Measurements from ENCODE around the gene PLA2G1B.

The PLA2G1B gene

DNA sequence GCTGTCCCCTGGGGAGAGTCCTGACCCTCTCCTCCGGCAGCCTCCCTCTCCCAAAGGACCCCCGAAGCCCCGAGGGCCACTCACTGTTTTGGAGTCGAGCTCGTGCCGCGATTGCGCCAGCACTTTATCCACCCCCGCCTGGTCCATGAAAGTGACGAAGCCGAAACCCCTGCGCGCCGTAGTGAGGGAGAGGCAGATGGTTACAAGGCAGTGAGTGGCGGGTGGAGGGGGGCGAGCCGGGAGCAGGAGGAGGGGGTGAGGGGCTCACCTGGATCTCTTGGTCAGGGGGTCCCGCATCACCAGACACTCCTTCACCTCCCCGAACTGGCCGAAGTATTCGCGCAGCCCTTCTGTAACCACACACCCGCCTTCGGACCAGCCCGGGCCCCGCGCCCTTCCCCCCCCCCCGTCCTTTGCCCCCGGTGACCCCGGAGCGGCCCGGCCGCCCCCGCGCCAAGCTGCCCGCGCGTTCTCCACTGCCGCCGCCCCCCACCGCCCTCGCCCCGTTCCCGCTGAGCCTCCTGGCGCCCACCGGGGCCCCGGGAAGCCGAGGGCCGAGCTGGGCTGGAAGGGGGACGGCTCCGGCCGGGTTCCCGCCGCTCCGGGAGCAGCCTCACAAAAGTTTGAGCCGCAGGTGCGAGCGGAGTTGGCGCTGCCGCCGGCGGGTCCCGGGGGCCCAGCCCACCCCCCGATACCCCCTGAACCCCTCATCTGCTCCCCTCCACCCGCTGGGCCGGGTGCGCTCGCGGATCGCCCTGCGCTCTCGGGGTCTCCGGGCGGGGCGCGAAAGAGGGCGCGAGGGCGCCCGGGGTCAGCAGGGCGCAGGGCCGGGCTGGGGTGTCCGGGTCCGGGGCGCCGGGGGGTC is 40.6 kb upstream of the PLA2G1B start:
- H3K4me1 ChIP-seq (ENCODE audit: low read depth, poor library complexity, severe bottlenecking), result no peaks in the 10 kb centered on the region
- peaks cover 28% of the 10 kb centered on the region for H3K27me3 ChIP-seq (ENCODE audit: insufficient read depth, low read depth)
- TF ChIP-seq, protein P1, sequence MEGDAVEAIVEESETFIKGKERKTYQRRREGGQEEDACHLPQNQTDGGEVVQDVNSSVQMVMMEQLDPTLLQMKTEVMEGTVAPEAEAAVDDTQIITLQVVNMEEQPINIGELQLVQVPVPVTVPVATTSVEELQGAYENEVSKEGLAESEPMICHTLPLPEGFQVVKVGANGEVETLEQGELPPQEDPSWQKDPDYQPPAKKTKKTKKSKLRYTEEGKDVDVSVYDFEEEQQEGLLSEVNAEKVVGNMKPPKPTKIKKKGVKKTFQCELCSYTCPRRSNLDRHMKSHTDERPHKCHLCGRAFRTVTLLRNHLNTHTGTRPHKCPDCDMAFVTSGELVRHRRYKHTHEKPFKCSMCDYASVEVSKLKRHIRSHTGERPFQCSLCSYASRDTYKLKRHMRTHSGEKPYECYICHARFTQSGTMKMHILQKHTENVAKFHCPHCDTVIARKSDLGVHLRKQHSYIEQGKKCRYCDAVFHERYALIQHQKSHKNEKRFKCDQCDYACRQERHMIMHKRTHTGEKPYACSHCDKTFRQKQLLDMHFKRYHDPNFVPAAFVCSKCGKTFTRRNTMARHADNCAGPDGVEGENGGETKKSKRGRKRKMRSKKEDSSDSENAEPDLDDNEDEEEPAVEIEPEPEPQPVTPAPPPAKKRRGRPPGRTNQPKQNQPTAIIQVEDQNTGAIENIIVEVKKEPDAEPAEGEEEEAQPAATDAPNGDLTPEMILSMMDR (conservative IDR thresholded peaks at IDR 0.05; ENCODE audit: low read depth, low read length), result no peak
- H2AFZ ChIP-seq (ENCODE audit: low read depth), result no peak overlapping the region
- no peaks in the 10 kb centered on the region for H4K20me1 ChIP-seq (ENCODE audit: insufficient read depth)
- no peak overlapping the region for H3K27ac ChIP-seq
- H3K9ac ChIP-seq, result no peak overlapping the region
- H3K79me2 ChIP-seq (ENCODE audit: insufficient read depth, low read depth), result no peaks in the 10 kb centered on the region
- H3K4me3 ChIP-seq (IDR thresholded peaks at IDR 0.05; ENCODE audit: insufficient read depth, low read depth, low read length), result no peak overlapping the region
- H3K4me2 ChIP-seq, result no peak overlapping the region
- H3K36me3 ChIP-seq (ENCODE audit: insufficient read depth), result no peaks in the 10 kb centered on the region

DNA sequence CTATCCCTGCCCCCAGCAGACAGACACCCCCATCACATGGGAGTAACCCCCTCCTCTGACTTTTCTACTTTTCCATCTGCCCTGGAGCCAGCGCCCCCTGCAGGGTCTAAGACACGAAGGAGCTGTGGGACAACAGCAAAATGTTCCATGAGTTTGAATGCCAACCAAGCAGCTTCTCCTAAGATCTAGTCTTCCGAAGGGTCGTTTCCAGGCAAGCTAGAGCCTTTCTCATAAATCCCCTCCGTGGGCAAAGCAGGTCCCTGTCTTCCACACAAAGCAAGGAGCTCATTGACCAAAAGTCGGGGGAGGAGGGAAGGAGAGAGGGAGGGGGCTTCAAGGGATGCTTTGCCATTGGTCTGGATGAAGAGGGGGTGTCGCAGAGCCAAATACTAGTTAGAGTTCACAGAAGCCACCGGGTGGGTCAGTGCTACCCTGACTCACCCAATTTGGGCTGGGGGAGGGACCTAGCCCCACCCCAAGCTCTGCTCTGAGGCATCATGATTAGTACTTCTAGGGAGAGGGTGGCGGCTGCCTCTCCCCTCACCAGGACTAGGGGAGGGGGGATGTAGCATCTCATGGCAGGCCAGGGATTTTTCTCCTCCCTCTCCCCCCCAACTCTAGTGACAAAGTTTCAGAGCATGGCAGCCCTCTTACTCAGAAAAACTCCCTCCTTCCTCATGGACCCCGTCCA is 39.8 kb upstream of the PLA2G1B start:
- H3K79me2 ChIP-seq (ENCODE audit: insufficient read depth, low read depth), result no peaks in the 10 kb centered on the region
- H3K27ac ChIP-seq, result no peak overlapping the region
- TF ChIP-seq, protein P1 (conservative IDR thresholded peaks at IDR 0.05; ENCODE audit: low read depth, low read length), result peak; percentile 35
- peaks cover 28% of the 10 kb centered on the region for H3K27me3 ChIP-seq (ENCODE audit: insufficient read depth, low read depth)
- no peak overlapping the region for H2AFZ ChIP-seq (ENCODE audit: low read depth)
- no peak overlapping the region for H3K4me2 ChIP-seq
- H3K4me1 ChIP-seq (ENCODE audit: low read depth, poor library complexity, severe bottlenecking), result no peaks in the 10 kb centered on the region
- H4K20me1 ChIP-seq (ENCODE audit: insufficient read depth), result no peaks in the 10 kb centered on the region
- H3K9ac ChIP-seq, result no peak overlapping the region
- H3K36me3 ChIP-seq (ENCODE audit: insufficient read depth), result no peaks in the 10 kb centered on the region
- no peak overlapping the region for H3K4me3 ChIP-seq (IDR thresholded peaks at IDR 0.05; ENCODE audit: insufficient read depth, low read depth, low read length)

DNA sequence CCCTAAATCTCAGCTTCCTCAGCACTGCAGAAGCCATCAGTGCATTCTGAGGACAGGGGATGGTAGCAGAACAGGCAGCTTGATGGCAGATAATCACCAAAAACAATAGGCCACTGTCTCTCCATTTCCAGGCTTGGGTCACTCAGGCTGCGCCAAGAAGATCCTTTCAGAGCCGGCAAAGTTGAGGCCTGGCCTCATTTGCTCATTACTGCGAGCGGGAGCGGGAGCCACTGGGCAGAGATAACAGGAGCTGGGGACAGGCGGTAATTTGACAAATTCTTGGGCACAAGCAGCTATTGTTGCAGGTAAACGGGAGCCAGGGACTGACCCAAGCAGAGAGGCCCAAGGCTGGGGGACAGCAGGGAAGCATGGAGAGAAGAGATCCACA is 39.3 kb upstream of the PLA2G1B start:
- no peak overlapping the region for H3K4me2 ChIP-seq
- H3K36me3 ChIP-seq (ENCODE audit: insufficient read depth), result no peaks in the 10 kb centered on the region
- no peak overlapping the region for H2AFZ ChIP-seq (ENCODE audit: low read depth)
- H3K27me3 ChIP-seq (ENCODE audit: insufficient read depth, low read depth), result peaks cover 25% of the 10 kb centered on the region
- no peak overlapping the region for H3K4me3 ChIP-seq (IDR thresholded peaks at IDR 0.05; ENCODE audit: insufficient read depth, low read depth, low read length)
- H3K79me2 ChIP-seq (ENCODE audit: insufficient read depth, low read depth), result no peaks in the 10 kb centered on the region
- no peaks in the 10 kb centered on the region for H3K4me1 ChIP-seq (ENCODE audit: low read depth, poor library complexity, severe bottlenecking)
- no peak overlapping the region for H3K9ac ChIP-seq
- TF ChIP-seq, protein P1 (conservative IDR thresholded peaks at IDR 0.05; ENCODE audit: low read depth, low read length), result no peak
- no peak overlapping the region for H3K27ac ChIP-seq
- H4K20me1 ChIP-seq (ENCODE audit: insufficient read depth), result no peaks in the 10 kb centered on the region

DNA sequence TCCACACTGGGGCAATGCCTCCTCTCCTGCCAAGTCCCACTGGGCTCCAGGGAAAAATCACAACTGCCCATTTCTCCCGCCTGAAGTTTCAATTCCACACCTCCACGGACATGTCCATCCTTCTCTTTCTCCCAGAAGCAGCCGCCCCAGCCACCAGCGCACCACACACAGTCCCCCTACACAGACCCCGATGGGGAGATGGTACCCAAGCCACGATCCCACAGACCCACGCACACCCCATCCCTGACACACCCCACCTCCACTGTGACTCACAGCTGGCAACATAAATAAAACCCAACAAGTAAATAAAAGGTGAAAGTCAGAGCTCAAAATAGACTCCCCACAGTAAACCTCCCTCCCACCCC is 38.7 kb upstream of the PLA2G1B start:
- Histone ChIP-seq H3K9ac (no peak overlapping the region), H4K20me1 (ENCODE audit: insufficient read depth) (no peaks in the 10 kb centered on the region), H3K36me3 (ENCODE audit: insufficient read depth) (no peaks in the 10 kb centered on the region)

More for the DNA sequence above, 38.7 kb upstream of the PLA2G1B start:
- TF ChIP-seq, protein P1 (conservative IDR thresholded peaks at IDR 0.05; ENCODE audit: low read depth, low read length), result no peak
- Histone ChIP-seq H3K4me3 (IDR thresholded peaks at IDR 0.05; ENCODE audit: insufficient read depth, low read depth, low read length) (no peak overlapping the region), H2AFZ (ENCODE audit: low read depth) (no peak overlapping the region), H3K79me2 (ENCODE audit: insufficient read depth, low read depth) (no peaks in the 10 kb centered on the region), H3K4me1 (ENCODE audit: low read depth, poor library complexity, severe bottlenecking) (no peaks in the 10 kb centered on the region), H3K27me3 (ENCODE audit: insufficient read depth, low read depth) (peaks cover 24% of the 10 kb centered on the region), H3K4me2 (no peak overlapping the region), H3K27ac (no peak overlapping the region)
